HG03571 (cell line): ENCODE data around the gene CLDN22.

ENCODE experiments used
- ATAC-seq: cut with Tn5 transposase; IDR thresholded peaks from one replicate; pipeline ENCODE4 v1.9.1; 2021; ENCODE audit not compliant: unreplicated experiment

Gene CLDN22

GRCh38 chr4:183320211-183321059, at the start of gene CLDN22:
Gene CLDN22 (minus strand): TSS chr4:183320276. CDS start chr4:183320218, 58 bp downstream.
- ATAC-seq: no peak

DNA sequence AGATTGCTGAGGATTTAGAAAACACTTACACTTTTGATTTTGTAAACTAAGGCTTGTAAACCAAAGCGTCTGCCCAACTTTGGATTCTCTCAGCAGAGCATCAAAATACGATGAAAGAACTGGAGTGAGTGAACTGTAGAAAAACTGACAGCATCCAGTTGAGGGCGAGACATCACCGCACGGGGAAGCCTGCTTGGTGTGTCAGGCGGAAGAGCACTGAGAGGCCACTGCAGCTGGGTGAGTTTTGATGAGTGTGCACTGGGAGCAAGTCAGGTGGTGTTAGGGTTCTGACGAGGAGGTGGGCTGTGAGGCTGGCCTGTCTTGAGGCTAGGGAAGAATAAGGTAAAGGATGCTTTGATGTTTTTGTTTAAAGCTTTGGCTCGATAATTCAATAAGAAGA, 49.0 kb upstream of the CLDN22 start:
- no peak for ATAC-seq

- ATAC-seq: no peak
Observed at GRCh38 chr4:183366206-183366835, 46.2 kb upstream of the CLDN22 start.

GRCh38 chr4:183364025-183364424, 43.9 kb upstream of the CLDN22 start:
- no peak for ATAC-seq

DNA sequence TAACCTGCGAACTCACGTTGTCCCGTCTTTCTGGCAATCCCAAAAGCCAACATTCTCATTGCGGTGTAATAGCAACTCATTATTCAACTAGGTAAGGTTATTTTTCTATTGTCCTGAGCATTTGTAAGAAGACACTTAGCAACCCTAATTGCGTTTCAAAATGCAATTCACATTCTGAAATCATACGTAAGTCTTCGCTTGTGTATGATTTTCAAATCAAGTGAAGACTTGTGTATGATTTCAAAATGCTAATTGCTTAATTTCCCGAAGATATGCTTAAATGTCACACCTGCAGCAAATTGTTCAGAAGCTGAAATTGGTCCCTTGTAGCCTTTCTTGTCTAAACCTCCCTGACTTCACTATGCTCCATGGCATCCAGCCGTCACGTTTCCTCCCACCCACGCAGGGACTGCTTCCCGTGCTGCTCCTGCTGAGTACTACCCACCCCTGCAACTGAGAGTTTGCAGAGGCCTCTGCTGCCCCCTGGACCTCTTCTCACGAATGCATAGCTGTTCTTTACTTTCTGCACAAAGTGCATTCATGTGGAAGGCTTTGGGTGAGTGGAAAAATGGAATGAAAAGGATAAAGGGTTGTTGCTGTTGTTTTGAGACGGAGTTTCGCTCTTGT, 43.0 kb upstream of the CLDN22 start:
- ATAC-seq: no peak

- no peak for ATAC-seq
Observed at GRCh38 chr4:183362036-183362435, 42.0 kb upstream of the CLDN22 start.

DNA sequence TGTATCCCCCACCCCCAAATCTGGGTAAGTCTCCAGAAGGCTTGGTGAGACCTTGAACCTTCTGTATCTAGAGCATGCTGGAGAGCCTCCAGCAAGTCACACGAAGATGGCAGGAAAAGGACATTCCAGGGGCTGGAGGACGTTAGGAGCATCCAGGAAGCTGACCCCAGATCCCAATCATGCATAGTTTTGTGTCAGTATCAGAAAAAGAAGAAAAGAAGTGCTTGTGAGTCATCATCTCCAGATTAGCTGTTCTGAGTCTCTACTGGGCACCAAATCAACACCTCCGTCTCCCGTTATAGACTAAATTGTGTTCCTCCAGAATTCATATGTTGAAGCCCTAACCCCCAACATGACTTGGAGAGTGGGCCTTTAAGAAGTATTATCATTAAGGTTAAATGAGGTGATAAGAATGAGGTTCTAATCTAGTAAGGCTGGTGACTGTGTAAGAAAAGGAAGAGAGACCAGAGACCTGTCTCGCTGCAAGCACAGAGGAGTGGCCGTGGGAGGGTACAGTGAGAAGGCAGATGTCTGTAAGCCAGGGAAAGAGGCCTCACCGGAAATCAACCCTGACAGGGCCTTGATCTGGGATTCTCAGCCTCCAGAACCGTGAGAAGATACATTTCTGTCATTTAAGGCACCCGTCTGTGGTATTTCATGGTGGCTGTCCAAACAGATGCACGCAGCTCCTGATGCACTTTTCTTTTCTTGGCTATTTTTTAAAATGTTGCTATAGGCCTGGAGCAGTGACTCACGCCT, 40.3 kb upstream of the CLDN22 start:
- no peak for ATAC-seq

GRCh38 chr4:183358215-183358755, 38.2 kb upstream of the CLDN22 start:
- no peak for ATAC-seq

DNA sequence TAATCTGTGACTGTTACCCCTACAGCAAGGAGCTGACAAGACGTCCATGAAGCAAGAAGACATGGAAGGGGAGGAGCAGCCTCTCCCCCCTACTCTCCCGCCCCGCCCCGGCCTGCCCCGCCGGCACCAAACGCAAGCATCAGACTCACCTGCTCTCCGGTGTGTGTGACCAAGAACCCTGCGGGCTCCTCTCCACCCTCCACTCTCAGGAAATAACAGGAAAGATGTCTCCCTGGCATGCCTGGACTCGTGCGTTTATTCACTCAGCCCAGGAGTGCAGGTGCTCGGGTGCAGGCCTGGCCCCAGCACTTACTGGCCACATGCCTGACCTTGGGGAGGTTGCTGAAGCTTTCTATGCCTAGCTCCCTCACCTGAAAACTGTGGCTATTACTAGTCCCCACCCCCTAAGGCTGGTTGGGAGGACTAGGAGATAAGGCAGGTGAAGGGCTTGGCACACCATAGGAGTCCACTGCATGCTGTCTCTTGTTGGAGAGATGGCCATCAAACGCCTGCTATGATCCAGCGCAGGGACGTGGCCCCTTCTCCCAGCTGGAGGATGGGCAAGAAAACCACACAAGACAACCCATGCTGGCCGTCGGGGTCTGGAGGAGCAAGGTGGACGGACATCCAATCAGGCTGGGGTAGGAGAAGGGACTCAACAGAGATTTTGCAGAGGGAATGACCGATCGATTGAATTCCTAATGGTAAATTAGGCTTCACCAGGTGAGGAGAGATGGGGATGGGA, 37.0 kb upstream of the CLDN22 start:
- no peak for ATAC-seq

GRCh38 chr4:183356173-183356830, 36.2 kb upstream of the CLDN22 start:
- ATAC-seq: no peak

- no peak for ATAC-seq
Observed at GRCh38 chr4:183355405-183355804, 35.3 kb upstream of the CLDN22 start.

DNA sequence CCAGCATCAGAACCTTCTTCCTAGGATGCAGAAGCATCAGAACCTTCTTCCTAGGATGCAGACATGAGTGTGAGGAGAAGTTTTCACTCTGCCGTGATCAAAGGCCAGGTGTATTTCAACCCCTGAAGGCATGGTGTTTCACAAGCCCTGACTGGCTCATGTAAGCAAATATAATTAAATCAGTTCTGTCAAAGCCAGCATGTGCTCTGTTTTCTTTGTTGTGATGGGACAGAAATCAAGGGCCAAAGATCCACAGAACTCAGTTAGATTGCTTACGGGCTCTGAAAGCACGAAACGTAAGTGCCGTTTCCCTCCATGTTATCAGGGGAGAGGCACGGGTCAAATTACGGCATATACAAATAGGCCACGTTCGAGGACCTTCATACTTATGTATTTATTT, 34.1 kb upstream of the CLDN22 start:
- ATAC-seq: no peak

DNA sequence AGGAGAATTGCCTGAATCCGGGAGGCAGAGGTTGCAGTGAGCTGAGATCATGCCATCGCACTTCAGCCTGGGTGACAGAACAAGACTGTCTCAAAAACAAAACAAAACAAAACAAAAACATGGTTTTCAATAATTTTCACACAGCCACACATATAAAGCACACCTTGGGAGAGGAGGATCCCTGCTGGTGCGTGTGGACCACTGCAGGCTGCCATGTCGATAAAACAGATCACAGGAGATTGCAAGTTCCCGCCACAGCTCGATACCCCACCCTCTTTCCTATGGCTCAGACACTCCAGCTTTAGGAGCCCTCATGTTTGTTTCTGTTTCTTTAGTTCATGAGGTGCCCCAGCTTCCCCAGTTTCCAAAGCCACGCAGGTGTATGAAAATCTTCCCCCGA, 33.5 kb upstream of the CLDN22 start:
- ATAC-seq: no peak

DNA sequence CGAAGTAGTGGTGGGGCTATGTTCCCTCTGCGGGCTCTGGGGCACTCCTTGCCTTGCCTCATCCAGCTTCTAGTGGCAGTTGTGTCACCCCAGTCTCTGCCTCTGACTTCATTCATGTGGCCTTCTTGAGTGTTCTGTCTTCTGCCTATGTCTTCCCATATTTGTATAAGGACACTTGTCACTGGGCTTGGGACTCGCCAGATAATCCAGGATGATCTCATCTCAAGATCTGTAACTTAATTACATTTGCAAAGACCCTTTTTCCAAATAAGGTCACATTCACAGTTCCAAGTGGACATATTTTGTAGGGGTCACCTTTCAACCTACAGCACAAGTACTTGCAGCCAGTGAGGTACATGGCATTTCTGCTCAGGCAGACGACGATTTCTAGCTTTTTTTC, 32.5 kb upstream of the CLDN22 start:
- ATAC-seq: no peak

DNA sequence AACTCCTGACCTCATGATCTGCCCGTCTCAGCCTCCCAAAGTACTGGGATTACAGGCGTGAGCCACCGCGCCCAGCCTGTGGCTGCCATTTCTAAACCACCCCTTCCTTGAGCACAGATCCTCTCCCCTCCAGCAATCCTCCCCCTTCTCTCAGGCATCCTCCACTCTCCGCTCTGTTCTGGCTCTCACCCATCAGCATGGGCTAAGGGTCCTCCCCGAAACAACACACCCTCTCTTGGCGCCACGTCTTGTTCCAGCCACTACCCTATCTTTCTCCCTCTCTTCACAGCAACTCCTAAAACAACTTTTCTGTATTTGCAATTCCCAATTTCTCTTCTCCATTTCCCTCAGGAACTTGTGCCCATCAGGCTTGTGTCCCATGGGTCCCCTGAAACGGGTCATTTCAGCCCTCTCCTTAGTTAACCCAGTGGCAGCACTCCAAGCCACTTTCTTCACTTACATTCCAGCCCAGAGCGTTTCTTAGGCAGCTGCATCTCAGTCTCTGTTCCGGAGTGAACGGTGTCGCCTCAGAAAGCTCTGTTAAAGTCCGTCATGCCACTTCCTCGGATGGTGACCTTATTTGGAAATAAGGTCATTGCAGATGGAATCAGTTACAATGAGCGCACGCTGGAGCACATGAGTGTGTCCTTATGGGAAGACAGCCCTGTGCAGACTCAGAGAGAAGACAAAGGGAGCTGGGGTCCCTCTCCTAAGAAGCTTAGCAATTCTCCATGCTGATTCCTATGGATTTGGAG, 30.4 kb upstream of the CLDN22 start:
- no peak for ATAC-seq

DNA sequence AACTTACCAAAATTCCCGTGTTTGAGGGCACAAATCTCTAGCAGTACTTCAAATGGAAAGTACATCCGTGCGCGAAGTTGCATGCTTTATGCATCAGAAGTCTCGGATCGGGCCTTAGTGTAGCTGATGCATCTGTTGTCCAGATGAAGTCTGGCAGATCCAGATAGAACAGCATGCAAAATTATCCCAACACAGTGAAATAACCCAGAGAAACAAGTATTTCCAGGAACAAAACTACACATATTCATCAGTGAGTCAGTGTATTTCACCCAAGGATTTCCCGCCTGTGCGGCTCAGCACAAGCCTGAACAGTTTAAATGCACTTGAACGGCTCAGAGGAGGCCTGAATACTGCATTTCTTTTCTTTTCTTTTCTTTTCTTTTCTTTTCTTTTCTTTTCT, 29.6 kb upstream of the CLDN22 start:
- ATAC-seq: no peak

DNA sequence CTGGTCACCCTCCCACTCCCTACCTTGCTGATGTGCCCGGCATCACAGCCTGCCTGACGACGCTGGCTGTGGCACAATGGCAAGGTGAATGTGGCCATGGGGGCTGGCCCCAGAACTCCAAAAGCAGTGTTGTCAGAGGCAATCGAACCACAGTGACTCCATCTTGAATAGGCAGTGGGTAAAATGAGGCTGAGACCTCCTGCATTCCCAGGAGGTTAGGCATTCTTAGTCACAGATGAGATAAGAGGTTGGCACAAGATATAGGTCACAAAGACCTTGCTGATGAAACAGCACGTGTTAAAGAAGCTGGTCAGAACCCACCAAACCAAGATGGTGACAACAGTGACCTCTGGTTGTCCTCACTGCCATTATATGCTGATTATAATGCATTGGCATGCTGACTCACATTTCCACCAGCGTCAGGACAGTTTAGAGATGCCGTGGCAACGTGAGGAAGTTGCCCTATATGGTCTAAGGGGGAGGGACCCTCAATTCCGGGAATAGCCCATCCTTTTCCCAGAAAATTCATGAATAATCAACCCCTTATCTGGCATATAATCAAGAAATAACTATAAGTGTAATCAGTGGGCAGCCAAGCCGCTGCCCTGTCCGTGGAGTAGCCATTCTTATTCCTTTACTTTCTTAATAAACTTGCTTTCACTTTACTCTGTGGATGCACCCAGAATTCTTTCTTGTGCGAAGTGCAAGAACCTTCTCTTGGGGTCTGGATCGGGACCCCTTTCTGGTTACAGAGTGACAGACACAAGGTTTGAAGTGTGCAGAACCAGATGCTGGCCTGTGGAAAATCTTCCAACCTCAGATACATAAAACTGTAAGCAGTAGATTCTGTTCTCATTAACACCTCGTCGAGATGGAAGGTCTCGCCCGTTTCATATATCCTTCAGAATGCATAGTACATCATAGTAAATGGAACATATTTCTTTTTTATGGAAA, 28.9 kb upstream of the CLDN22 start:
- ATAC-seq: no peak

GRCh38 chr4:183348136-183348535, 28.1 kb upstream of the CLDN22 start:
- no peak for ATAC-seq
